ACC112 (cell line): ENCODE measurements around the gene ZNF605.
"Not testable (repeated sequence)": the region's sequence is repeated elsewhere in the genome, so short reads cannot be mapped to it uniquely, and the experiment has no call there.

Experiments
- H2AFZ ChIP-seq: fragments of 200-600 bp; sonication (generic); one replicate; pipeline ENCODE4 v1.6.0; 2017; ENCODE audit warnings: antibody characterized with exemption, low read length; ENCODE audit not compliant: unreplicated experiment
- H3K27ac ChIP-seq: fragments of 200-600 bp; sonication (generic); 2 replicates; pipeline ENCODE4 v1.5.1; 2014; ENCODE audit warnings: low read depth, mild to moderate bottlenecking, antibody characterized with exemption, low read length, moderate library complexity
- H3K27me3 ChIP-seq: fragments of 200-600 bp; sonication (generic); 2 replicates; pipeline ENCODE4 v1.6.1; 2014; ENCODE audit warnings: mild to moderate bottlenecking, antibody characterized with exemption, low read length, moderate library complexity, mixed read lengths; ENCODE audit not compliant: insufficient read depth
- H3K36me3 ChIP-seq: fragments of 200-600 bp; sonication (generic); 2 replicates; pipeline ENCODE4 v1.6.1; 2016; ENCODE audit warnings: mild to moderate bottlenecking, antibody characterized with exemption, low read length, moderate library complexity, mixed read lengths; ENCODE audit not compliant: insufficient read depth
- H3K4me1 ChIP-seq: fragments of 200-600 bp; sonication (generic); one replicate; pipeline ENCODE4 v1.6.1; 2016; ENCODE audit warnings: low read length, mixed read lengths; ENCODE audit not compliant: insufficient read depth, unreplicated experiment, control insufficient read depth
- H3K4me3 ChIP-seq: fragments of 200-600 bp; sonication (generic); 2 replicates; pipeline ENCODE4 v1.5.1; 2014; ENCODE audit warnings: mild to moderate bottlenecking, low read depth, low read length
- H3K79me2 ChIP-seq: fragments of 200-600 bp; sonication (generic); one replicate; pipeline ENCODE4 v1.6.0; 2016; ENCODE audit warnings: low read length; ENCODE audit not compliant: control insufficient read depth, unreplicated experiment, insufficient read depth

ZNF605 gene

GRCh38 chr12:132961790-132962189 lies 5.7 kb upstream of the ZNF605 start:
- not testable (repeated sequence) for H3K27me3 ChIP-seq, H3K4me3 ChIP-seq, H3K79me2 ChIP-seq, H2AFZ ChIP-seq, H3K4me1 ChIP-seq, H3K27ac ChIP-seq
- peaks cover 14% of the 10 kb centered on the region for H3K36me3 ChIP-seq

- H3K4me1 ChIP-seq = peaks cover 3% of the 10 kb centered on the region
- H3K27ac ChIP-seq = peak overlapping the region; percentile 77
- peak overlapping the region; percentile 86 for H3K4me3 ChIP-seq
- H3K27me3 ChIP-seq = no peaks in the 10 kb centered on the region
- peaks cover 25% of the 10 kb centered on the region for H3K36me3 ChIP-seq
- peak overlapping the region; percentile 59 for H2AFZ ChIP-seq
- H3K79me2 ChIP-seq = peaks cover 54% of the 10 kb centered on the region
These were observed 754 bp downstream of the ZNF605 start for GRCh38 chr12:132955094-132956010.

GRCh38 chr12:132954471-132955048 lies 1.5 kb downstream of the ZNF605 start:
- Histone ChIP-seq H3K27me3 (no peaks in the 10 kb centered on the region), H3K4me3 (peak overlapping the region; percentile 86), H3K36me3 (peaks cover 33% of the 10 kb centered on the region), H2AFZ (no peak overlapping the region), H3K79me2 (peaks cover 61% of the 10 kb centered on the region), H3K27ac (peak overlapping the region; percentile 77), H3K4me1 (peaks cover 3% of the 10 kb centered on the region)

- Histone ChIP-seq H3K79me2 (peaks cover 62% of the 10 kb centered on the region), H3K4me3 (no peak overlapping the region)
These were observed 2.3 kb downstream of the ZNF605 start for GRCh38 chr12:132953771-132954170.

GRCh38 chr12:132953163-132953425 lies 3.0 kb downstream of the ZNF605 start:
- Histone ChIP-seq H3K4me1 (peaks cover 3% of the 10 kb centered on the region), H3K36me3 (peaks cover 47% of the 10 kb centered on the region), H3K27me3 (no peaks in the 10 kb centered on the region), H2AFZ (no peak overlapping the region), H3K79me2 (peaks cover 62% of the 10 kb centered on the region), H3K27ac (no peak overlapping the region), H3K4me3 (no peak overlapping the region)

More at GRCh38 chr12:132953771-132954170, 2.3 kb downstream of the ZNF605 start:
- Histone ChIP-seq H2AFZ (no peak overlapping the region), H3K36me3 (peaks cover 41% of the 10 kb centered on the region), H3K27me3 (no peaks in the 10 kb centered on the region), H3K4me1 (peaks cover 3% of the 10 kb centered on the region), H3K27ac (no peak overlapping the region)

- peaks cover 59% of the 10 kb centered on the region for H3K79me2 ChIP-seq
- H3K36me3 ChIP-seq = peaks cover 52% of the 10 kb centered on the region
These were observed 3.5 kb downstream of the ZNF605 start for GRCh38 chr12:132952371-132953162.

GRCh38 chr12:132951649-132952048 lies 4.5 kb downstream of the ZNF605 start:
- H3K4me3 ChIP-seq = no peak overlapping the region
- H2AFZ ChIP-seq = no peak overlapping the region
- no peak overlapping the region for H3K27ac ChIP-seq
- peaks cover 53% of the 10 kb centered on the region for H3K79me2 ChIP-seq
- peaks cover 54% of the 10 kb centered on the region for H3K36me3 ChIP-seq
- H3K4me1 ChIP-seq = peaks cover 3% of the 10 kb centered on the region
- no peaks in the 10 kb centered on the region for H3K27me3 ChIP-seq

More at GRCh38 chr12:132952371-132953162, 3.5 kb downstream of the ZNF605 start:
- Histone ChIP-seq H2AFZ (no peak overlapping the region), H3K4me3 (no peak overlapping the region), H3K27ac (no peak overlapping the region), H3K4me1 (peaks cover 3% of the 10 kb centered on the region), H3K27me3 (no peaks in the 10 kb centered on the region)

GRCh38 chr12:132950844-132951535 lies 5.1 kb downstream of the ZNF605 start:
- no peak overlapping the region for H3K4me3 ChIP-seq
- peaks cover 59% of the 10 kb centered on the region for H3K36me3 ChIP-seq
- H3K27me3 ChIP-seq = no peaks in the 10 kb centered on the region

GRCh38 chr12:132949936-132950837 lies 5.9 kb downstream of the ZNF605 start:
- Histone ChIP-seq H2AFZ (no peak overlapping the region), H3K4me1 (peaks cover 3% of the 10 kb centered on the region), H3K36me3 (peaks cover 67% of the 10 kb centered on the region), H3K79me2 (peaks cover 52% of the 10 kb centered on the region), H3K27me3 (no peaks in the 10 kb centered on the region), H3K27ac (no peak overlapping the region), H3K4me3 (no peak overlapping the region)

More at GRCh38 chr12:132950844-132951535, 5.1 kb downstream of the ZNF605 start:
- Histone ChIP-seq H2AFZ (no peak overlapping the region), H3K27ac (no peak overlapping the region), H3K4me1 (peaks cover 3% of the 10 kb centered on the region), H3K79me2 (peaks cover 53% of the 10 kb centered on the region)
